Loucy (cell line): Measurements from ENCODE around the gene KRT80.

Source experiments
- H2AFZ ChIP-seq: fragments of 200-600 bp; sonication (generic); 2 replicates; pipeline ENCODE4 v1.6.0; 2016; ENCODE audit warnings: antibody characterized with exemption, mild to moderate bottlenecking, low read length, moderate library complexity
- H3F3A ChIP-seq: fragments of 200-600 bp; 2 replicates; pipeline ENCODE4 v1.6.0; 2016; ENCODE audit warnings: antibody characterized with exemption, low read depth, mild to moderate bottlenecking
- H3K27me3 ChIP-seq: fragments of 200-600 bp; sonication (generic); 2 replicates; pipeline ENCODE4 v1.6.1; 2014; ENCODE audit warnings: low read length, mild to moderate bottlenecking; ENCODE audit not compliant: insufficient read depth, poor library complexity, severe bottlenecking
- H3K36me3 ChIP-seq: fragments of 200-600 bp; sonication (generic); 2 replicates; pipeline ENCODE4 v1.6.1; 2016; ENCODE audit warnings: low read length; ENCODE audit not compliant: insufficient read depth
- H3K4me1 ChIP-seq: fragments of 200-600 bp; sonication (generic); 2 replicates; pipeline ENCODE4 v1.5.1; 2014; ENCODE audit warnings: low read length, mild to moderate bottlenecking; ENCODE audit not compliant: insufficient read depth, poor library complexity, severe bottlenecking
- H3K4me2 ChIP-seq: fragments of 200-600 bp; sonication (generic); 2 replicates; pipeline ENCODE4 v1.6.0; 2014; ENCODE audit warnings: antibody characterized with exemption, low read length, low read depth, mild to moderate bottlenecking; ENCODE audit not compliant: poor library complexity, severe bottlenecking
- H3K4me3 ChIP-seq: fragments of 200-600 bp; sonication (generic); 2 replicates; pipeline ENCODE4 v1.5.1; 2014; ENCODE audit warnings: low read length, mild to moderate bottlenecking, mixed read lengths; ENCODE audit not compliant: poor library complexity, severe bottlenecking
- H3K79me2 ChIP-seq: fragments of 200-600 bp; sonication (generic); 2 replicates; pipeline ENCODE4 v1.6.1; 2014; ENCODE audit warnings: low read length; ENCODE audit not compliant: insufficient read depth
- H3K9ac ChIP-seq: fragments of 200-600 bp; sonication (generic); 2 replicates; pipeline ENCODE4 v1.6.0; 2014; ENCODE audit warnings: mild to moderate bottlenecking, low read depth, low read length, moderate library complexity; ENCODE audit not compliant: poor library complexity, severe bottlenecking
- H3K9me2 ChIP-seq: fragments of 200-600 bp; sonication (generic); replicated peaks from 2 replicates; pipeline ENCODE4 v1.6.1; 2016; ENCODE audit warnings: low read depth, low read length, mixed read lengths
- H3K9me3 ChIP-seq: fragments of 200-600 bp; sonication (generic); 2 replicates; pipeline ENCODE4 v1.6.1; 2014; ENCODE audit warnings: mild to moderate bottlenecking, antibody characterized with exemption, low read length, low read depth; ENCODE audit not compliant: insufficient read depth
- H4K20me1 ChIP-seq: fragments of 200-600 bp; sonication (generic); 2 replicates; pipeline ENCODE4 v1.6.0; 2014; ENCODE audit warnings: antibody characterized with exemption, low read length, mild to moderate bottlenecking; ENCODE audit not compliant: insufficient read depth, poor library complexity, severe bottlenecking
- CTCF ChIP-seq: fragments of 200-600 bp; sonication (generic); conservative IDR thresholded peaks from 2 replicates; pipeline ENCODE4 v1.5.1; 2014; ENCODE audit warnings: mild to moderate bottlenecking, antibody characterized with exemption, low read length
- EZH2phosphoT487 ChIP-seq: fragments of 200-600 bp; IDR thresholded peaks from 2 replicates; pipeline ENCODE4 v1.6.1; 2018; ENCODE audit warnings: antibody characterized with exemption, mild to moderate bottlenecking, moderate library complexity, borderline replicate concordance

The KRT80 gene

GRCh38 chr12:52148464-52149181, 43.2 kb downstream of the KRT80 start:
- Histone ChIP-seq H3F3A (no peaks in the 10 kb centered on the region), H3K9me2 (no peaks in the 10 kb centered on the region), H3K4me3 (no peak overlapping the region), H3K9me3 (no peaks in the 10 kb centered on the region), H3K4me1 (no peaks in the 10 kb centered on the region), H3K27me3 (no peaks in the 10 kb centered on the region), H3K9ac (no peak overlapping the region), H3K36me3 (no peaks in the 10 kb centered on the region), H4K20me1 (no peaks in the 10 kb centered on the region), H2AFZ (no peak overlapping the region), H3K4me2 (no peak overlapping the region), H3K79me2 (no peaks in the 10 kb centered on the region)
- TF ChIP-seq CTCF (no peak), EZH2phosphoT487 (no peak)

- H3K4me3 ChIP-seq, result no peak overlapping the region
- H3K4me1 ChIP-seq, result no peaks in the 10 kb centered on the region
Measured at GRCh38 chr12:52147964-52148463, 43.8 kb downstream of the KRT80 start.

GRCh38 chr12:52147367-52147963, 44.3 kb downstream of the KRT80 start:
- no peaks in the 10 kb centered on the region for H3F3A ChIP-seq
- no peak overlapping the region for H3K4me2 ChIP-seq
- no peaks in the 10 kb centered on the region for H3K79me2 ChIP-seq
- no peaks in the 10 kb centered on the region for H3K9me2 ChIP-seq
- H3K4me1 ChIP-seq, result no peaks in the 10 kb centered on the region
- no peaks in the 10 kb centered on the region for H3K9me3 ChIP-seq
- no peaks in the 10 kb centered on the region for H4K20me1 ChIP-seq
- H3K27me3 ChIP-seq, result no peaks in the 10 kb centered on the region
- no peak overlapping the region for H3K9ac ChIP-seq
- H3K36me3 ChIP-seq, result no peaks in the 10 kb centered on the region
- H2AFZ ChIP-seq, result no peak overlapping the region
- H3K4me3 ChIP-seq, result no peak overlapping the region
- TF ChIP-seq CTCF, result no peak
- TF ChIP-seq EZH2phosphoT487, result no peak

More at GRCh38 chr12:52147964-52148463, 43.8 kb downstream of the KRT80 start:
- Histone ChIP-seq H3F3A (no peaks in the 10 kb centered on the region), H3K9me3 (no peaks in the 10 kb centered on the region), H3K9ac (no peak overlapping the region), H3K27me3 (no peaks in the 10 kb centered on the region), H3K79me2 (no peaks in the 10 kb centered on the region), H3K9me2 (no peaks in the 10 kb centered on the region), H3K36me3 (no peaks in the 10 kb centered on the region), H4K20me1 (no peaks in the 10 kb centered on the region), H3K4me2 (no peak overlapping the region), H2AFZ (no peak overlapping the region)
- TF ChIP-seq EZH2phosphoT487, result no peak
- no peak for TF ChIP-seq CTCF
